Transverse colon (tissue), 4 donors: ENCODE results near the gene LGSN. TPM values are rescaled to one million over a fixed set of nuclear protein-coding genes. Genes with fewer than 3 reads are reported as not detected.
A peak's percentile ranks its signal among the peaks of the same experiment; 100 is the strongest.

ENCODE experiments used
- DNase-seq: peaks from one replicate; pipeline ENCODE4 v3.0.0-alpha.2; 2019
- H3K27ac ChIP-seq, 4 donors: fragments of 200-600 bp; sonication (generic); 2 replicates each; pipeline ENCODE4 v1.5.1; 2016 to 2018; ENCODE audit warnings: inconsistent platforms in 4 of 4
- H3K27me3 ChIP-seq: fragments of 200-600 bp; sonication (generic); 2 replicates; pipeline ENCODE4 v1.5.1; 2017; ENCODE audit warnings: inconsistent platforms
- H3K36me3 ChIP-seq, 4 donors: fragments of 200-600 bp; sonication (generic); 2 replicates each; pipeline ENCODE4 v1.5.1; 2017 to 2019; ENCODE audit warnings: inconsistent platforms in 4 of 4
- H3K4me1 ChIP-seq, 4 donors: fragments of 200-600 bp; sonication (generic); 2 replicates each; pipeline ENCODE4 v1.5.1; 2017 to 2020; ENCODE audit warnings: inconsistent platforms in 4 of 4
- H3K4me3 ChIP-seq, 4 donors: fragments of 200-600 bp; sonication (generic); 1 replicate in 1 of 4; 2 replicates in 3 of 4; pipeline versions ENCODE4 v1.5.1 to v1.6.1; 2017 to 2019; ENCODE audit warnings: inconsistent platforms in 4 of 4
- H3K9me3 ChIP-seq, 2 donors: fragments of 200-600 bp; sonication (generic); 2 replicates each; pipeline ENCODE4 v1.5.1; 2017 to 2019; ENCODE audit warnings: inconsistent platforms in 2 of 2
- CTCF ChIP-seq, 5 experiments: fragments of 200-600 bp in 3 of 5; fragments of 450-650 bp in 2 of 5; sonication (generic) in 3 of 5; IDR thresholded peaks; 1 replicate in 2 of 5; 2 replicates in 3 of 5; pipeline ENCODE4 v1.5.1; 2016 to 2017; ENCODE audit warnings: antibody characterized with exemption in 5 of 5, inconsistent platforms in 3 of 5, mild to moderate bottlenecking in 2 of 5, moderate library complexity in 1 of 5
- EP300 ChIP-seq: sonication (generic); formaldehyde crosslinking; IDR thresholded peaks from one replicate; pipeline ENCODE4 v1.6.1; 2017; ENCODE audit warnings: antibody characterized with exemption, low read depth
- POLR2A ChIP-seq: fragments of 450-650 bp; IDR thresholded peaks from one replicate; pipeline ENCODE4 v1.6.1; 2016; ENCODE audit warnings: antibody characterized with exemption, mild to moderate bottlenecking, moderate library complexity
- POLR2AphosphoS5 ChIP-seq, 3 donors: sonication (generic); formaldehyde crosslinking; IDR thresholded peaks; one replicate each; pipeline ENCODE4 v1.6.1; 2016; ENCODE audit warnings: antibody characterized with exemption in 3 of 3
- WGBS, 2 donors: methylation state at CpG; one replicate each; pipeline ENCODE4 v1.1.5; 2018; ENCODE audit warnings: low coverage in 1 of 2; 5-methylcytosine and 5-hydroxymethylcytosine counted together
- in situ Hi-C, 4 donors: fragments of 200-750 bp; cut with MboI; loops; one replicate each; pipeline versions ENCODE4 v1.15.0 to v1.15.1; 2017; ENCODE audit warnings: low sequenced_read_pairs in 3 of 4, low pct_ligation_motif_present in 1 of 4, low pct_unique_long_range_greater_than_20kb in 1 of 4
- intact Hi-C: fragments of 100-400 bp; cut with DNase I; formaldehyde crosslinking; loops from one replicate; pipeline ENCODE4 v1.15.1; 2023; ENCODE audit warnings: low total_unique reads
- total RNA-seq, 4 donors: library from RNA; depleted of rRNA; stranded (reverse); fragments of >200 nt; gene quantifications; one replicate each; pipeline ENCODE4 v1.1.0, GENCODE V29; 2016

Gene LGSN
- total RNA-seq, 4 donors from 2014 or later: 0.32 to 2.4 TPM; not detected in 2

- in situ Hi-C loops (loop anchor here in 1 of 4 donors (25.0 kb wide), 1 partner anchor 459 kb away; no protein-coding TSS in a partner anchor), intact Hi-C loops (no loop called here)
- Histone ChIP-seq H3K27me3 (no peaks in the 10 kb centered on the region), H3K36me3 (no peaks in the 10 kb centered on the region), H3K27ac (peak overlapping the region; percentile 27 to 62 (median 55)), H3K4me1 (peaks cover 0 to 34% (median 18%) of the 10 kb centered on the region in 4 donors), H3K4me3 (no peak overlapping the region), H3K9me3 (peaks cover 5 to 8% of the 10 kb centered on the region in 2 donors)
- TF ChIP-seq CTCF (IDR thresholded peaks at IDR 0.05) (no peak), POLR2A (no peak), EP300 (no peak), POLR2AphosphoS5 (IDR thresholded peaks at IDR 0.05) (no peak)
- no peak for DNase-seq
These were observed 16.3 kb downstream of the LGSN start for GRCh38 chr6:63303476-63303875.

- Histone ChIP-seq H3K9me3 (peaks cover 5 to 8% of the 10 kb centered on the region in 2 donors), H3K27ac (no peak overlapping the region), H3K27me3 (no peaks in the 10 kb centered on the region), H3K36me3 (no peaks in the 10 kb centered on the region), H3K4me1 (peaks cover 0 to 18% (median 8%) of the 10 kb centered on the region in 4 donors), H3K4me3 (no peak overlapping the region)
- no peak for DNase-seq
- TF ChIP-seq POLR2A: no peak
- TF ChIP-seq POLR2AphosphoS5 (IDR thresholded peaks at IDR 0.05): no peak
- TF ChIP-seq EP300: no peak
- no peak for TF ChIP-seq CTCF (IDR thresholded peaks at IDR 0.05)
- intact Hi-C loops (no loop called here), in situ Hi-C loops (loop anchor here in 1 of 4 donors (25.0 kb wide), 1 partner anchor 463 kb away; no protein-coding TSS in a partner anchor)
- WGBS, 2 donors: 92% methylated on average over 2 of the region's 2 CpGs
These were observed 20.1 kb downstream of the LGSN start for GRCh38 chr6:63299667-63300066.

GRCh38 chr6:63295553-63296194, 24.1 kb downstream of the LGSN start:
- intact Hi-C loops (no loop called here), in situ Hi-C loops (no loop called here)
- H3K27me3 ChIP-seq: no peaks in the 10 kb centered on the region
- DNase-seq: no peak
- no peak overlapping the region for H3K4me3 ChIP-seq
- WGBS, 2 donors: 8 to 36% methylated on average over 1 of the region's 1 CpG
- no peak overlapping the region for H3K27ac ChIP-seq
- H3K4me1 ChIP-seq: no peaks in the 10 kb centered on the region
- H3K9me3 ChIP-seq: peaks cover 5 to 8% of the 10 kb centered on the region in 2 donors
- no peaks in the 10 kb centered on the region for H3K36me3 ChIP-seq
- TF ChIP-seq POLR2AphosphoS5 (IDR thresholded peaks at IDR 0.05) (no peak), EP300 (no peak), POLR2A (no peak), CTCF (IDR thresholded peaks at IDR 0.05) (no peak)

- no peak for TF ChIP-seq POLR2A
- WGBS, 2 donors: 65 to 70% methylated on average over 6 of the region's 6 CpGs
- Histone ChIP-seq H3K4me3 (no peak overlapping the region), H3K9me3 (no peaks in the 10 kb centered on the region), H3K4me1 (no peaks in the 10 kb centered on the region), H3K27ac (no peak overlapping the region), H3K36me3 (no peaks in the 10 kb centered on the region), H3K27me3 (no peaks in the 10 kb centered on the region)
- DNase-seq: no peak
- in situ Hi-C loops: no loop called here
- intact Hi-C loops: no loop called here
These were observed 29.2 kb downstream of the LGSN start for GRCh38 chr6:63290492-63291058.
